Activated T-helper 1 cell treated with anti-CD3 and anti-CD28 coated beads, Interleukin-12 subunit alpha, Interleukin-12 subunit beta, Interleukin-2, Interleukin-4 antibody, amounts not matched to agents 30 ng/mL and 10 ng/mL and 1 ng/mL, durations not matched to agents 14 hours and 24 hours and 36 hours (primary cell): ENCODE data around the gene TMEM132C. TPM values are rescaled to one million over a fixed set of nuclear protein-coding genes. Genes with fewer than 3 reads are reported as not detected.

Experiments used
- DNase-seq: peaks from one replicate; pipeline ENCODE4 v3.0.0; 2021; ENCODE audit warnings: low spot score
- H3K27ac Mint-ChIP-seq: one replicate; pipeline ENCODE4 v1.8.0; 2021; ENCODE audit warnings: mild to moderate bottlenecking, mixed read lengths
- H3K27me3 Mint-ChIP-seq: one replicate; pipeline ENCODE4 v1.8.0; 2022; ENCODE audit warnings: mild to moderate bottlenecking, moderate library complexity, mixed read lengths; ENCODE audit not compliant: insufficient read depth
- H3K36me3 Mint-ChIP-seq: one replicate; pipeline ENCODE4 v1.8.0; 2021; ENCODE audit warnings: low read depth, mixed read lengths
- H3K4me1 Mint-ChIP-seq: one replicate; pipeline ENCODE4 v1.8.0; 2021; ENCODE audit warnings: low read depth, mixed read lengths
- H3K4me3 Mint-ChIP-seq: one replicate; pipeline ENCODE4 v1.8.0; 2021; ENCODE audit warnings: mild to moderate bottlenecking, moderate library complexity, mixed read lengths
- H3K9me3 Mint-ChIP-seq: one replicate; pipeline ENCODE4 v1.8.0; 2021; ENCODE audit warnings: mixed read lengths
- intact Hi-C: fragments of 100-400 bp; cut with micrococcal nuclease; formaldehyde crosslinking; loops from one replicate; pipeline ENCODE4 v1.15.1; 2024
- total RNA-seq: library from RNA; stranded (reverse); gene quantifications from 2 replicates; pipeline ENCODE4 v1.2.3, GENCODE V29; 2022

TMEM132C gene
- total RNA-seq, 1 donor from 2014 or later, result not detected

- Mint-ChIP-seq H3K36me3 (no peaks in the 10 kb centered on the region), H3K4me3 (no peak overlapping the region), H3K9me3 (no peaks in the 10 kb centered on the region), H3K4me1 (no peaks in the 10 kb centered on the region), H3K27me3 (no peaks in the 10 kb centered on the region), H3K27ac (no peak overlapping the region)
- DNase-seq, result no peak
- intact Hi-C loops, result no loop called here
Observed at GRCh38 chr12:128639089-128639488, 372.1 kb downstream of the TMEM132C start.

GRCh38 chr12:128643155-128643554 is 376.2 kb downstream of the TMEM132C start:
- Mint-ChIP-seq H3K27ac (no peak overlapping the region), H3K4me3 (no peak overlapping the region), H3K36me3 (no peaks in the 10 kb centered on the region), H3K4me1 (no peaks in the 10 kb centered on the region), H3K27me3 (no peaks in the 10 kb centered on the region), H3K9me3 (peaks cover 11% of the 10 kb centered on the region)
- intact Hi-C loops, result no loop called here
- DNase-seq, result no peak

GRCh38 chr12:128644664-128645296 is 377.8 kb downstream of the TMEM132C start:
- Mint-ChIP-seq H3K9me3 (peaks cover 14% of the 10 kb centered on the region), H3K27me3 (no peaks in the 10 kb centered on the region), H3K4me1 (no peaks in the 10 kb centered on the region), H3K27ac (no peak overlapping the region), H3K4me3 (no peak overlapping the region), H3K36me3 (no peaks in the 10 kb centered on the region)
- DNase-seq, result no peak
- intact Hi-C loops, result loop anchor here (2.0 kb wide), 1 partner anchor 1370 kb away; no protein-coding TSS in a partner anchor

GRCh38 chr12:128649902-128650301 is 382.9 kb downstream of the TMEM132C start:
- Mint-ChIP-seq H3K4me1 (no peaks in the 10 kb centered on the region), H3K27me3 (no peaks in the 10 kb centered on the region), H3K4me3 (no peak overlapping the region), H3K27ac (no peak overlapping the region), H3K9me3 (peaks cover 17% of the 10 kb centered on the region), H3K36me3 (no peaks in the 10 kb centered on the region)
- intact Hi-C loops, result no loop called here
- DNase-seq, result no peak

GRCh38 chr12:128652136-128652751 is 385.3 kb downstream of the TMEM132C start:
- Mint-ChIP-seq H3K27ac (no peak overlapping the region), H3K9me3 (peaks cover 20% of the 10 kb centered on the region), H3K4me1 (no peaks in the 10 kb centered on the region), H3K4me3 (no peak overlapping the region), H3K36me3 (no peaks in the 10 kb centered on the region), H3K27me3 (no peaks in the 10 kb centered on the region)
- intact Hi-C loops, result no loop called here
- DNase-seq, result no peak

- intact Hi-C loops, result no loop called here
- DNase-seq, result no peak
- Mint-ChIP-seq H3K36me3 (no peaks in the 10 kb centered on the region), H3K9me3 (peaks cover 16% of the 10 kb centered on the region), H3K4me3 (no peak overlapping the region), H3K27me3 (no peaks in the 10 kb centered on the region), H3K27ac (no peak overlapping the region), H3K4me1 (no peaks in the 10 kb centered on the region)
Observed at GRCh38 chr12:128654468-128654867, 387.5 kb downstream of the TMEM132C start.

GRCh38 chr12:128657378-128657777 is 390.4 kb downstream of the TMEM132C start:
- H3K27me3 Mint-ChIP-seq, result no peaks in the 10 kb centered on the region
- H3K9me3 Mint-ChIP-seq, result peaks cover 15% of the 10 kb centered on the region
- no peaks in the 10 kb centered on the region for H3K4me1 Mint-ChIP-seq
- no peak overlapping the region for H3K4me3 Mint-ChIP-seq
- H3K36me3 Mint-ChIP-seq, result no peaks in the 10 kb centered on the region
- intact Hi-C loops, result no loop called here
- no peak overlapping the region for H3K27ac Mint-ChIP-seq
- no peak for DNase-seq

- no peaks in the 10 kb centered on the region for H3K4me1 Mint-ChIP-seq
- H3K27ac Mint-ChIP-seq, result no peak overlapping the region
- H3K9me3 Mint-ChIP-seq, result peaks cover 19% of the 10 kb centered on the region
- DNase-seq, result no peak
- intact Hi-C loops, result no loop called here
- no peak overlapping the region for H3K4me3 Mint-ChIP-seq
- H3K27me3 Mint-ChIP-seq, result no peaks in the 10 kb centered on the region
- H3K36me3 Mint-ChIP-seq, result no peaks in the 10 kb centered on the region
Observed at GRCh38 chr12:128660532-128661225, 393.7 kb downstream of the TMEM132C start.

GRCh38 chr12:128661226-128661569 is 394.2 kb downstream of the TMEM132C start:
- H3K4me3 Mint-ChIP-seq, result no peak overlapping the region
- H3K36me3 Mint-ChIP-seq, result no peaks in the 10 kb centered on the region
- no peak overlapping the region for H3K27ac Mint-ChIP-seq
- no peaks in the 10 kb centered on the region for H3K27me3 Mint-ChIP-seq
- H3K9me3 Mint-ChIP-seq, result peaks cover 19% of the 10 kb centered on the region
- no peak for DNase-seq
- intact Hi-C loops, result no loop called here
- no peaks in the 10 kb centered on the region for H3K4me1 Mint-ChIP-seq

GRCh38 chr12:128662101-128662500 is 395.1 kb downstream of the TMEM132C start:
- DNase-seq, result no peak
- no peak overlapping the region for H3K27ac Mint-ChIP-seq
- no peaks in the 10 kb centered on the region for H3K27me3 Mint-ChIP-seq
- peaks cover 16% of the 10 kb centered on the region for H3K9me3 Mint-ChIP-seq
- intact Hi-C loops, result no loop called here
- no peak overlapping the region for H3K4me3 Mint-ChIP-seq
- H3K36me3 Mint-ChIP-seq, result no peaks in the 10 kb centered on the region
- H3K4me1 Mint-ChIP-seq, result no peaks in the 10 kb centered on the region

GRCh38 chr12:128664501-128664900 is 397.5 kb downstream of the TMEM132C start:
- intact Hi-C loops, result no loop called here
- no peak for DNase-seq
- H3K4me3 Mint-ChIP-seq, result no peak overlapping the region
- no peaks in the 10 kb centered on the region for H3K36me3 Mint-ChIP-seq
- H3K27ac Mint-ChIP-seq, result no peak overlapping the region
- no peaks in the 10 kb centered on the region for H3K4me1 Mint-ChIP-seq
- peaks cover 7% of the 10 kb centered on the region for H3K9me3 Mint-ChIP-seq
- H3K27me3 Mint-ChIP-seq, result no peaks in the 10 kb centered on the region

GRCh38 chr12:128667193-128667592 is 400.2 kb downstream of the TMEM132C start:
- intact Hi-C loops, result no loop called here
- no peaks in the 10 kb centered on the region for H3K36me3 Mint-ChIP-seq
- no peak for DNase-seq
- no peaks in the 10 kb centered on the region for H3K4me1 Mint-ChIP-seq
- H3K27ac Mint-ChIP-seq, result no peak overlapping the region
- H3K4me3 Mint-ChIP-seq, result no peak overlapping the region
- peaks cover 8% of the 10 kb centered on the region for H3K9me3 Mint-ChIP-seq
- H3K27me3 Mint-ChIP-seq, result peaks cover 2% of the 10 kb centered on the region

GRCh38 chr12:128671528-128672042 is 404.6 kb downstream of the TMEM132C start:
- Mint-ChIP-seq H3K4me3 (no peak overlapping the region), H3K9me3 (peaks cover 3% of the 10 kb centered on the region), H3K36me3 (no peaks in the 10 kb centered on the region), H3K4me1 (no peaks in the 10 kb centered on the region), H3K27me3 (peaks cover 2% of the 10 kb centered on the region), H3K27ac (no peak overlapping the region)
- intact Hi-C loops, result no loop called here
- no peak for DNase-seq
